ENCODE data around the gene CLSTN1. TPM values are rescaled to one million over a fixed set of nuclear protein-coding genes. Genes with fewer than 3 reads are reported as not detected.
A peak's percentile ranks its signal among the peaks of the same experiment; 100 is the strongest.

CLSTN1 gene
- polyA plus RNA-seq, 3 donors: 5.2 to 25.2 (median 5.3) TPM

DNA sequence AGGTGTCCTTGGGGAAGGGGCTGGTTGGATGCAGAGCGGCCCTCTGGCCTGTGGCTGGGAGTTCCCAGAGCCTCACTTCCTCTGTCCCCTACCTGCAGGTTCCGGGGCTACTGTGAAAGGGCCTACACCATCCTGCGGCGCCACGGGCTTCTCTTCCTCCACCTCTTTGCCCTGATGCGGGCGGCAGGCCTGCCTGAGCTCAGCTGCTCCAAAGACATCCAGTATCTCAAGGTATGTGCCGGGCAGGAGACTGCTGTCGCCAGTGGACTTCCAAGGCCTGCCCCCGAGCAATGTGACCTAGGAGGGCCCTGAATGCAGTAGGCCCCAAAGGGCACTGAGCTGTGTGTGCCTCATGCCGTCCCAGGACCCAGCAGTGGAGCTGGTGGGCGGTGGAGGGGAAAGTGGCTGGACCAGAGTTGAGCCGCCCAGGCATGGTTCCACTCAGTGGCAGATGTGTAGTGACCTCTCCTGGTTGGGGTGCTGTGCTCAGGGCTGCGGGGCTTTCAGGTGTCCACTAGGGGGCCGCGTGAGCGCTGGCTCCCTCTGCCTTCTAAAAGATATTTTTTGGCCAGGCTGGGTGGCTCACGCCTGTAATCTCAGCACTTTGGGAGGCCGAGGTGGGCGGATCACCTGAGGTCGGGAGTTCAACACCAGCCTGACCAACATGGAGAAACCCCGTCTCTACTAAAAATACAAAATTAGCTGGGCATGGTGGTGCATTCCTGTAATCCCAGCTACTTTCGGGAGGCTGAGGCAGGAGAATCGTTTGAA is 98.9 kb downstream of the CLSTN1 start:
- peaks cover 88 to 93% of the 10 kb centered on the region in 2 donors for H3K36me3 ChIP-seq (replicated peaks in 1 of 2; ENCODE audit: control insufficient read depth in 1 of 2, insufficient read depth in 2 of 2, low read length in 2 of 2)
- H3K9ac ChIP-seq (ENCODE audit: insufficient read depth, low read length, poor library complexity, severe bottlenecking): no peak overlapping the region
- DNase-seq: peak; percentile 48 to 62 (median 61)
- peaks cover 38% of the 10 kb centered on the region for H3K79me2 ChIP-seq (ENCODE audit: insufficient read depth, low read length)
- intact Hi-C loops (cut with micrococcal nuclease): loop anchor here (5.0 to 10.0 kb wide), 2 partner anchors 140 to 142 kb away; no protein-coding TSS in a partner anchor
- H3K4me1 ChIP-seq (ENCODE audit: control insufficient read depth in 1 of 2, insufficient read depth in 2 of 2, low read length in 2 of 2): no peaks in the 10 kb centered on the region
- no peak overlapping the region for H3K4me3 ChIP-seq (replicated peaks in 1 of 3; ENCODE audit: low read depth in 2 of 3, low read length in 3 of 3)
- H3K4me2 ChIP-seq (replicated peaks; ENCODE audit: extremely low read depth, low read length, poor library complexity, severe bottlenecking): no peak overlapping the region
- TF ChIP-seq, protein P1, sequence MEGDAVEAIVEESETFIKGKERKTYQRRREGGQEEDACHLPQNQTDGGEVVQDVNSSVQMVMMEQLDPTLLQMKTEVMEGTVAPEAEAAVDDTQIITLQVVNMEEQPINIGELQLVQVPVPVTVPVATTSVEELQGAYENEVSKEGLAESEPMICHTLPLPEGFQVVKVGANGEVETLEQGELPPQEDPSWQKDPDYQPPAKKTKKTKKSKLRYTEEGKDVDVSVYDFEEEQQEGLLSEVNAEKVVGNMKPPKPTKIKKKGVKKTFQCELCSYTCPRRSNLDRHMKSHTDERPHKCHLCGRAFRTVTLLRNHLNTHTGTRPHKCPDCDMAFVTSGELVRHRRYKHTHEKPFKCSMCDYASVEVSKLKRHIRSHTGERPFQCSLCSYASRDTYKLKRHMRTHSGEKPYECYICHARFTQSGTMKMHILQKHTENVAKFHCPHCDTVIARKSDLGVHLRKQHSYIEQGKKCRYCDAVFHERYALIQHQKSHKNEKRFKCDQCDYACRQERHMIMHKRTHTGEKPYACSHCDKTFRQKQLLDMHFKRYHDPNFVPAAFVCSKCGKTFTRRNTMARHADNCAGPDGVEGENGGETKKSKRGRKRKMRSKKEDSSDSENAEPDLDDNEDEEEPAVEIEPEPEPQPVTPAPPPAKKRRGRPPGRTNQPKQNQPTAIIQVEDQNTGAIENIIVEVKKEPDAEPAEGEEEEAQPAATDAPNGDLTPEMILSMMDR (IDR thresholded peaks at IDR 0.05): peak; percentile 91
- no peaks in the 10 kb centered on the region for H3K27me3 ChIP-seq (ENCODE audit: control insufficient read depth in 2 of 2, insufficient read depth in 2 of 2, low read length in 2 of 2)
- H3K27ac ChIP-seq (ENCODE audit: low read depth in 1 of 2, low read length in 2 of 2): peak overlapping the region in 1 of 2 donors; percentile 23
- peaks cover 0 to 4% of the 10 kb centered on the region in 2 donors for H3K9me3 ChIP-seq (replicated peaks in 1 of 2; ENCODE audit: control insufficient read depth in 1 of 2, insufficient read depth in 1 of 2, low read length in 2 of 2)
- peaks cover 98% of the 10 kb centered on the region for H4K20me1 ChIP-seq (ENCODE audit: insufficient read depth, low read length)
- H2AFZ ChIP-seq (ENCODE audit: insufficient read depth, low read depth, low read length, poor library complexity, severe bottlenecking): no peak overlapping the region
- H3K36me3 Mint-ChIP-seq: peaks cover 75 to 90% of the 10 kb centered on the region in 2 donors
- H3K4me1 Mint-ChIP-seq: no peaks in the 10 kb centered on the region
- WGBS (ENCODE audit: insufficient coverage): 75% methylated on average over 22 of the region's 24 CpGs
- peak overlapping the region in 3 of 7 donors; percentile 46 to 69 (median 60) for H3K27ac Mint-ChIP-seq
- peaks cover 0 to 3% (median 0%) of the 10 kb centered on the region in 7 donors for H3K9me3 Mint-ChIP-seq
- H3K4me3 Mint-ChIP-seq: no peak overlapping the region
- peaks cover 0 to 1% (median 0%) of the 10 kb centered on the region in 3 donors for H3K27me3 Mint-ChIP-seq (ENCODE audit: low read depth in 3 of 3)

DNA sequence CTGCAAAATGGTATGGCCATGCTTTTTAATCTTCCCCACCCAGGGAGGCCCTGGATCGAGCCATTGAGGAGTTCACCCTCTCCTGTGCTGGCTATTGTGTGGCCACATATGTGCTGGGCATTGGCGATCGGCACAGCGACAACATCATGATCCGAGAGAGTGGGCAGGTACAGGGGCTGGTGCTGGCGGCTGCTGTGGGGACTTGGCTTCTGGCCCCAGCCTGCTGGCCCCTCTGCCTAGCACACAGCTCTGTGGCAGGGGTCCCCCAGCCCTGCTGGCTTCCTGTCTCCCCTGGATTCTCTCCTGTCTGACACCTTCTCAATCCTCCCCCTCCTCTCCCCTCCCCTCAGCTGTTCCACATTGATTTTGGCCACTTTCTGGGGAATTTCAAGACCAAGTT is 99.8 kb downstream of the CLSTN1 start:
- Histone ChIP-seq H3K9me3 (replicated peaks in 1 of 2; ENCODE audit: control insufficient read depth in 1 of 2, insufficient read depth in 1 of 2, low read length in 2 of 2) (peaks cover 0 to 4% of the 10 kb centered on the region in 2 donors), H3K4me3 (replicated peaks in 1 of 3; ENCODE audit: low read depth in 2 of 3, low read length in 3 of 3) (no peak overlapping the region), H2AFZ (ENCODE audit: insufficient read depth, low read depth, low read length, poor library complexity, severe bottlenecking) (no peak overlapping the region), H3K36me3 (replicated peaks in 1 of 2; ENCODE audit: control insufficient read depth in 1 of 2, insufficient read depth in 2 of 2, low read length in 2 of 2) (peaks cover 89 to 94% of the 10 kb centered on the region in 2 donors), H3K9ac (ENCODE audit: insufficient read depth, low read length, poor library complexity, severe bottlenecking) (no peak overlapping the region), H3K4me1 (ENCODE audit: control insufficient read depth in 1 of 2, insufficient read depth in 2 of 2, low read length in 2 of 2) (peaks cover 2 to 9% of the 10 kb centered on the region in 2 donors), H3K27ac (ENCODE audit: low read depth in 1 of 2, low read length in 2 of 2) (peak overlapping the region in 1 of 2 donors; percentile 23), H3K27me3 (ENCODE audit: control insufficient read depth in 2 of 2, insufficient read depth in 2 of 2, low read length in 2 of 2) (no peaks in the 10 kb centered on the region), H3K79me2 (ENCODE audit: insufficient read depth, low read length) (peaks cover 48% of the 10 kb centered on the region), H3K4me2 (replicated peaks; ENCODE audit: extremely low read depth, low read length, poor library complexity, severe bottlenecking) (no peak overlapping the region), H4K20me1 (ENCODE audit: insufficient read depth, low read length) (peaks cover 98% of the 10 kb centered on the region)
- Mint-ChIP-seq H3K4me1 (no peaks in the 10 kb centered on the region), H3K27ac (peak overlapping the region in 2 of 7 donors; percentile 69 to 72), H3K9me3 (peaks cover 0 to 3% (median 0%) of the 10 kb centered on the region in 7 donors), H3K27me3 (ENCODE audit: low read depth in 3 of 3) (peaks cover 0 to 1% (median 0%) of the 10 kb centered on the region in 3 donors), H3K36me3 (peaks cover 74 to 92% of the 10 kb centered on the region in 2 donors), H3K4me3 (no peak overlapping the region)
- intact Hi-C loops (cut with micrococcal nuclease): loop anchor here (5.0 to 10.0 kb wide), 2 partner anchors 141 to 143 kb away; no protein-coding TSS in a partner anchor
- WGBS (ENCODE audit: insufficient coverage): 98% methylated on average over 5 of the region's 6 CpGs
- DNase-seq: no peak
- TF ChIP-seq, protein P1 (IDR thresholded peaks at IDR 0.05): no peak

Data from CD14-positive monocyte (primary cell).